ENCODE results near the gene TMEM207. TPM values are rescaled to one million over a fixed set of nuclear protein-coding genes. Genes with fewer than 3 reads are reported as not detected.

The TMEM207 gene
- total and polyA plus RNA-seq, 2 of the 8 experiments (the other 6 are each of a cell fraction or from before 2014, with no cell fraction given), result not detected

GRCh38 chr3:190426806-190427507 is 22.7 kb downstream of the TMEM207 start:
- H2AFZ ChIP-seq (ENCODE audit: low read length), result no peak overlapping the region
- H3K4me3 ChIP-seq (ENCODE audit: extremely low read depth in 1 of 4, insufficient read depth in 2 of 4, low read depth in 3 of 4, low read length in 4 of 4), result no peak overlapping the region
- FAIRE-seq (no peak), DNase-seq (ENCODE audit: low read depth in 1 of 2, low spot score in 2 of 2) (no peak)
- CTCF ChIA-PET (ENCODE audit: partially characterized antibody), result interaction anchor here (1.0 to 4.3 kb wide), 4 partner anchors 13 to 87 kb away, joined by 3 to 22 read pairs (median 4); no protein-coding TSS in a partner anchor
- no peak overlapping the region for H3K18ac ChIP-seq (ENCODE audit: extremely low read depth, low read length)
- H3K4me1 ChIP-seq (replicated peaks in 1 of 4; ENCODE audit: control insufficient read depth in 3 of 4, insufficient read depth in 4 of 4, low read length in 3 of 4), result no peaks in the 10 kb centered on the region
- H4K20me1 ChIP-seq (replicated peaks in 1 of 2; ENCODE audit: control insufficient read depth in 1 of 2, insufficient read depth in 2 of 2, low read length in 2 of 2), result no peaks in the 10 kb centered on the region
- H3K79me1 ChIP-seq (ENCODE audit: low read depth, low read length), result no peaks in the 10 kb centered on the region
- H4K5ac ChIP-seq (ENCODE audit: insufficient read length, low read depth, low read length), result no peak overlapping the region
- H3K36me3 ChIP-seq (ENCODE audit: control insufficient read depth in 2 of 4, insufficient read depth in 4 of 4, low read length in 3 of 4), result no peaks in the 10 kb centered on the region
- no peaks in the 10 kb centered on the region for H3K79me2 ChIP-seq (ENCODE audit: control insufficient read depth in 1 of 2, insufficient read depth in 2 of 2, low read length in 2 of 2)
- POLR2A ChIA-PET (ENCODE audit: partially characterized antibody), result interaction anchor here (0.6 kb wide), 1 partner anchor 968 kb away, joined by 5 read pairs; no protein-coding TSS in a partner anchor
- H3K9me3 ChIP-seq (ENCODE audit: insufficient read depth in 2 of 2, low read depth in 1 of 2, low read length in 1 of 2), result no peaks in the 10 kb centered on the region
- H2BK5ac ChIP-seq (ENCODE audit: low read depth, low read length), result no peak overlapping the region
- H3K4me2 ChIP-seq (ENCODE audit: insufficient read depth in 1 of 2, low read depth in 2 of 2, low read length in 2 of 2), result no peak overlapping the region
- H2AK5ac ChIP-seq (ENCODE audit: low read depth, low read length), result no peak overlapping the region
- no peak overlapping the region for H3K56ac ChIP-seq (replicated peaks; ENCODE audit: insufficient read length, low read depth, low read length)
- H2BK15ac ChIP-seq (ENCODE audit: low read length), result no peak overlapping the region
- H2BK20ac ChIP-seq (ENCODE audit: low read length), result no peak overlapping the region
- no peaks in the 10 kb centered on the region for H3K23me2 ChIP-seq (ENCODE audit: low read depth, low read length)
- no peak overlapping the region for H4K91ac ChIP-seq (replicated peaks; ENCODE audit: insufficient read length, low read length)
- H3K27ac ChIP-seq (ENCODE audit: low read depth, low read length), result no peak overlapping the region
- H3K4ac ChIP-seq (replicated peaks; ENCODE audit: insufficient read length, low read depth, low read length), result no peak overlapping the region
- no peak overlapping the region for H4K8ac ChIP-seq (ENCODE audit: extremely low read depth, insufficient read depth, low read length)
- H2BK12ac ChIP-seq (ENCODE audit: low read depth, low read length), result no peak overlapping the region
- H3K23ac ChIP-seq (ENCODE audit: insufficient read length), result no peak overlapping the region
- no peaks in the 10 kb centered on the region for H3K27me3 ChIP-seq (replicated peaks in 1 of 4; ENCODE audit: control insufficient read depth in 3 of 4, extremely low read depth in 1 of 4, insufficient read depth in 3 of 4, low read length in 3 of 4)
- 86% methylated on average over 6 of the region's 6 CpGs; no CpG with 5 or more reads in 1 of the 2 experiments for WGBS, 2 experiments (ENCODE audit: extremely low coverage in 1 of 2, insufficient coverage in 1 of 2, insufficient read length in 1 of 2, insufficient replicate concordance in 2 of 2, low coverage in 1 of 2, low lambda C conversion rate in 2 of 2, missing lambda C conversion rate in 1 of 2)
- no peak overlapping the region for H3K14ac ChIP-seq (ENCODE audit: insufficient read length)
- no peak overlapping the region for H2BK120ac ChIP-seq (replicated peaks; ENCODE audit: low read depth, low read length)
- no peak overlapping the region for H3K9ac ChIP-seq (replicated peaks in 1 of 4; ENCODE audit: extremely low read depth in 1 of 4, low read depth in 3 of 4, low read length in 3 of 4)
- TF ChIP-seq HDAC2 (IDR thresholded peaks at IDR 0.05; ENCODE audit: borderline replicate concordance in 1 of 2, low read depth in 2 of 2, low read length in 2 of 2) (no peak), TEAD4 (IDR thresholded peaks at IDR 0.05; ENCODE audit: low read depth, low read length) (no peak), RNF2 (IDR thresholded peaks at IDR 0.05; ENCODE audit: borderline replicate concordance, low read depth, low read length, missing control alignments, poor library complexity, severe bottlenecking) (no peak), EZH2 (IDR thresholded peaks at IDR 0.05; ENCODE audit: low read depth, low read length, severe bottlenecking) (no peak), CEBPB (IDR thresholded peaks at IDR 0.05; ENCODE audit: low read depth, low read length) (no peak), POLR2A (IDR thresholded peaks at IDR 0.05; ENCODE audit: control extremely low read depth in 1 of 2, low read depth in 2 of 2, low read length in 2 of 2) (no peak), CBX8 (IDR thresholded peaks at IDR 0.05; ENCODE audit: borderline replicate concordance, low read depth, low read length) (no peak), KDM5A (IDR thresholded peaks at IDR 0.05; ENCODE audit: low read length) (no peak)
- TF ChIP-seq, protein P1, sequence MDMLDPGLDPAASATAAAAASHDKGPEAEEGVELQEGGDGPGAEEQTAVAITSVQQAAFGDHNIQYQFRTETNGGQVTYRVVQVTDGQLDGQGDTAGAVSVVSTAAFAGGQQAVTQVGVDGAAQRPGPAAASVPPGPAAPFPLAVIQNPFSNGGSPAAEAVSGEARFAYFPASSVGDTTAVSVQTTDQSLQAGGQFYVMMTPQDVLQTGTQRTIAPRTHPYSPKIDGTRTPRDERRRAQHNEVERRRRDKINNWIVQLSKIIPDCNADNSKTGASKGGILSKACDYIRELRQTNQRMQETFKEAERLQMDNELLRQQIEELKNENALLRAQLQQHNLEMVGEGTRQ (IDR thresholded peaks at IDR 0.05; ENCODE audit: low read length), result no peak

Data from H1 (cell line).